ENCODE data around the gene CARMIL1. TPM values are rescaled to one million over a fixed set of nuclear protein-coding genes. Genes with fewer than 3 reads are reported as not detected.

The CARMIL1 gene
- total and polyA plus RNA-seq, 10 of the 15 experiments (the other 5 are each of a cell fraction or from before 2014, with no cell fraction given), result 6.4 to 18.1 (median 10.3) TPM

DNA sequence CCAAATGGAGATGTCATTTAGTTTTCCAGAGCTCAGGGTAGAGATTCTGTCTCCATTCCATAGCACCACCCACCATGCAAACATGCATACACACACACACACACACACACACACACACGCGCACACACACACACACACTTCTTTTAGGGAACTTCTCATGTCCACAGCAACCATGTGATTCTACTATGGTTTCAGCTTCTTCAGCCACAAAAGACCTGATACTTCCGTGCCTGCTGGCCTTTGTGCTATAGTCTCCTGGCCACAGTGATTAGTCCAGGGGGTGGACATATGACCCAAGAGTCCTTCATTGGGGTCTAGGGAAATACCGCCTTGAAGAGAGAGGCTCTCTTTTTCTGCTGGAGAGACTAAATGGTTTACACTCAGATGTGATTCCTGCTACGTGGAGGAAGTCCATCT lies 53.5 kb downstream of the CARMIL1 start (continued):
- TF ChIP-seq, protein P1, sequence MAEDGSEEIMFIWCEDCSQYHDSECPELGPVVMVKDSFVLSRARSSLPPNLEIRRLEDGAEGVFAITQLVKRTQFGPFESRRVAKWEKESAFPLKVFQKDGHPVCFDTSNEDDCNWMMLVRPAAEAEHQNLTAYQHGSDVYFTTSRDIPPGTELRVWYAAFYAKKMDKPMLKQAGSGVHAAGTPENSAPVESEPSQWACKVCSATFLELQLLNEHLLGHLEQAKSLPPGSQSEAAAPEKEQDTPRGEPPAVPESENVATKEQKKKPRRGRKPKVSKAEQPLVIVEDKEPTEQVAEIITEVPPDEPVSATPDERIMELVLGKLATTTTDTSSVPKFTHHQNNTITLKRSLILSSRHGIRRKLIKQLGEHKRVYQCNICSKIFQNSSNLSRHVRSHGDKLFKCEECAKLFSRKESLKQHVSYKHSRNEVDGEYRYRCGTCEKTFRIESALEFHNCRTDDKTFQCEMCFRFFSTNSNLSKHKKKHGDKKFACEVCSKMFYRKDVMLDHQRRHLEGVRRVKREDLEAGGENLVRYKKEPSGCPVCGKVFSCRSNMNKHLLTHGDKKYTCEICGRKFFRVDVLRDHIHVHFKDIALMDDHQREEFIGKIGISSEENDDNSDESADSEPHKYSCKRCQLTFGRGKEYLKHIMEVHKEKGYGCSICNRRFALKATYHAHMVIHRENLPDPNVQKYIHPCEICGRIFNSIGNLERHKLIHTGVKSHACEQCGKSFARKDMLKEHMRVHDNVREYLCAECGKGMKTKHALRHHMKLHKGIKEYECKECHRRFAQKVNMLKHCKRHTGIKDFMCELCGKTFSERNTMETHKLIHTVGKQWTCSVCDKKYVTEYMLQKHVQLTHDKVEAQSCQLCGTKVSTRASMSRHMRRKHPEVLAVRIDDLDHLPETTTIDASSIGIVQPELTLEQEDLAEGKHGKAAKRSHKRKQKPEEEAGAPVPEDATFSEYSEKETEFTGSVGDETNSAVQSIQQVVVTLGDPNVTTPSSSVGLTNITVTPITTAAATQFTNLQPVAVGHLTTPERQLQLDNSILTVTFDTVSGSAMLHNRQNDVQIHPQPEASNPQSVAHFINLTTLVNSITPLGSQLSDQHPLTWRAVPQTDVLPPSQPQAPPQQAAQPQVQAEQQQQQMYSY (CRISPR knock-in tag; IDR thresholded peaks at IDR 0.05), result no peak
- TF ChIP-seq, protein P2, sequence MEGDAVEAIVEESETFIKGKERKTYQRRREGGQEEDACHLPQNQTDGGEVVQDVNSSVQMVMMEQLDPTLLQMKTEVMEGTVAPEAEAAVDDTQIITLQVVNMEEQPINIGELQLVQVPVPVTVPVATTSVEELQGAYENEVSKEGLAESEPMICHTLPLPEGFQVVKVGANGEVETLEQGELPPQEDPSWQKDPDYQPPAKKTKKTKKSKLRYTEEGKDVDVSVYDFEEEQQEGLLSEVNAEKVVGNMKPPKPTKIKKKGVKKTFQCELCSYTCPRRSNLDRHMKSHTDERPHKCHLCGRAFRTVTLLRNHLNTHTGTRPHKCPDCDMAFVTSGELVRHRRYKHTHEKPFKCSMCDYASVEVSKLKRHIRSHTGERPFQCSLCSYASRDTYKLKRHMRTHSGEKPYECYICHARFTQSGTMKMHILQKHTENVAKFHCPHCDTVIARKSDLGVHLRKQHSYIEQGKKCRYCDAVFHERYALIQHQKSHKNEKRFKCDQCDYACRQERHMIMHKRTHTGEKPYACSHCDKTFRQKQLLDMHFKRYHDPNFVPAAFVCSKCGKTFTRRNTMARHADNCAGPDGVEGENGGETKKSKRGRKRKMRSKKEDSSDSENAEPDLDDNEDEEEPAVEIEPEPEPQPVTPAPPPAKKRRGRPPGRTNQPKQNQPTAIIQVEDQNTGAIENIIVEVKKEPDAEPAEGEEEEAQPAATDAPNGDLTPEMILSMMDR (IDR thresholded peaks at IDR 0.05 in 2 of 3, conservative IDR thresholded peaks at IDR 0.05 in 1 of 3; ENCODE audit: control insufficient read depth in 2 of 3, extremely low read depth in 1 of 3, insufficient read depth in 1 of 3, low read depth in 3 of 3, low read length in 3 of 3), result no peak
- TF ChIP-seq, protein P3, sequence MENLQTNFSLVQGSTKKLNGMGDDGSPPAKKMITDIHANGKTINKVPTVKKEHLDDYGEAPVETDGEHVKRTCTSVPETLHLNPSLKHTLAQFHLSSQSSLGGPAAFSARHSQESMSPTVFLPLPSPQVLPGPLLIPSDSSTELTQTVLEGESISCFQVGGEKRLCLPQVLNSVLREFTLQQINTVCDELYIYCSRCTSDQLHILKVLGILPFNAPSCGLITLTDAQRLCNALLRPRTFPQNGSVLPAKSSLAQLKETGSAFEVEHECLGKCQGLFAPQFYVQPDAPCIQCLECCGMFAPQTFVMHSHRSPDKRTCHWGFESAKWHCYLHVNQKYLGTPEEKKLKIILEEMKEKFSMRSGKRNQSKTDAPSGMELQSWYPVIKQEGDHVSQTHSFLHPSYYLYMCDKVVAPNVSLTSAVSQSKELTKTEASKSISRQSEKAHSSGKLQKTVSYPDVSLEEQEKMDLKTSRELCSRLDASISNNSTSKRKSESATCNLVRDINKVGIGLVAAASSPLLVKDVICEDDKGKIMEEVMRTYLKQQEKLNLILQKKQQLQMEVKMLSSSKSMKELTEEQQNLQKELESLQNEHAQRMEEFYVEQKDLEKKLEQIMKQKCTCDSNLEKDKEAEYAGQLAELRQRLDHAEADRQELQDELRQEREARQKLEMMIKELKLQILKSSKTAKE (IDR thresholded peaks at IDR 0.05; ENCODE audit: low read depth, poor library complexity, severe bottlenecking), result no peak
- TF ChIP-seq, protein P4, sequence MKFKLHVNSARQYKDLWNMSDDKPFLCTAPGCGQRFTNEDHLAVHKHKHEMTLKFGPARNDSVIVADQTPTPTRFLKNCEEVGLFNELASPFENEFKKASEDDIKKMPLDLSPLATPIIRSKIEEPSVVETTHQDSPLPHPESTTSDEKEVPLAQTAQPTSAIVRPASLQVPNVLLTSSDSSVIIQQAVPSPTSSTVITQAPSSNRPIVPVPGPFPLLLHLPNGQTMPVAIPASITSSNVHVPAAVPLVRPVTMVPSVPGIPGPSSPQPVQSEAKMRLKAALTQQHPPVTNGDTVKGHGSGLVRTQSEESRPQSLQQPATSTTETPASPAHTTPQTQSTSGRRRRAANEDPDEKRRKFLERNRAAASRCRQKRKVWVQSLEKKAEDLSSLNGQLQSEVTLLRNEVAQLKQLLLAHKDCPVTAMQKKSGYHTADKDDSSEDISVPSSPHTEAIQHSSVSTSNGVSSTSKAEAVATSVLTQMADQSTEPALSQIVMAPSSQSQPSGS (IDR thresholded peaks at IDR 0.05; ENCODE audit: low read length), result no peak
- TF ChIP-seq, protein P5, sequence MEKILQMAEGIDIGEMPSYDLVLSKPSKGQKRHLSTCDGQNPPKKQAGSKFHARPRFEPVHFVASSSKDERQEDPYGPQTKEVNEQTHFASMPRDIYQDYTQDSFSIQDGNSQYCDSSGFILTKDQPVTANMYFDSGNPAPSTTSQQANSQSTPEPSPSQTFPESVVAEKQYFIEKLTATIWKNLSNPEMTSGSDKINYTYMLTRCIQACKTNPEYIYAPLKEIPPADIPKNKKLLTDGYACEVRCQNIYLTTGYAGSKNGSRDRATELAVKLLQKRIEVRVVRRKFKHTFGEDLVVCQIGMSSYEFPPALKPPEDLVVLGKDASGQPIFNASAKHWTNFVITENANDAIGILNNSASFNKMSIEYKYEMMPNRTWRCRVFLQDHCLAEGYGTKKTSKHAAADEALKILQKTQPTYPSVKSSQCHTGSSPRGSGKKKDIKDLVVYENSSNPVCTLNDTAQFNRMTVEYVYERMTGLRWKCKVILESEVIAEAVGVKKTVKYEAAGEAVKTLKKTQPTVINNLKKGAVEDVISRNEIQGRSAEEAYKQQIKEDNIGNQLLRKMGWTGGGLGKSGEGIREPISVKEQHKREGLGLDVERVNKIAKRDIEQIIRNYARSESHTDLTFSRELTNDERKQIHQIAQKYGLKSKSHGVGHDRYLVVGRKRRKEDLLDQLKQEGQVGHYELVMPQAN (conservative IDR thresholded peaks at IDR 0.05), result no peak
- TF ChIP-seq, protein P6, sequence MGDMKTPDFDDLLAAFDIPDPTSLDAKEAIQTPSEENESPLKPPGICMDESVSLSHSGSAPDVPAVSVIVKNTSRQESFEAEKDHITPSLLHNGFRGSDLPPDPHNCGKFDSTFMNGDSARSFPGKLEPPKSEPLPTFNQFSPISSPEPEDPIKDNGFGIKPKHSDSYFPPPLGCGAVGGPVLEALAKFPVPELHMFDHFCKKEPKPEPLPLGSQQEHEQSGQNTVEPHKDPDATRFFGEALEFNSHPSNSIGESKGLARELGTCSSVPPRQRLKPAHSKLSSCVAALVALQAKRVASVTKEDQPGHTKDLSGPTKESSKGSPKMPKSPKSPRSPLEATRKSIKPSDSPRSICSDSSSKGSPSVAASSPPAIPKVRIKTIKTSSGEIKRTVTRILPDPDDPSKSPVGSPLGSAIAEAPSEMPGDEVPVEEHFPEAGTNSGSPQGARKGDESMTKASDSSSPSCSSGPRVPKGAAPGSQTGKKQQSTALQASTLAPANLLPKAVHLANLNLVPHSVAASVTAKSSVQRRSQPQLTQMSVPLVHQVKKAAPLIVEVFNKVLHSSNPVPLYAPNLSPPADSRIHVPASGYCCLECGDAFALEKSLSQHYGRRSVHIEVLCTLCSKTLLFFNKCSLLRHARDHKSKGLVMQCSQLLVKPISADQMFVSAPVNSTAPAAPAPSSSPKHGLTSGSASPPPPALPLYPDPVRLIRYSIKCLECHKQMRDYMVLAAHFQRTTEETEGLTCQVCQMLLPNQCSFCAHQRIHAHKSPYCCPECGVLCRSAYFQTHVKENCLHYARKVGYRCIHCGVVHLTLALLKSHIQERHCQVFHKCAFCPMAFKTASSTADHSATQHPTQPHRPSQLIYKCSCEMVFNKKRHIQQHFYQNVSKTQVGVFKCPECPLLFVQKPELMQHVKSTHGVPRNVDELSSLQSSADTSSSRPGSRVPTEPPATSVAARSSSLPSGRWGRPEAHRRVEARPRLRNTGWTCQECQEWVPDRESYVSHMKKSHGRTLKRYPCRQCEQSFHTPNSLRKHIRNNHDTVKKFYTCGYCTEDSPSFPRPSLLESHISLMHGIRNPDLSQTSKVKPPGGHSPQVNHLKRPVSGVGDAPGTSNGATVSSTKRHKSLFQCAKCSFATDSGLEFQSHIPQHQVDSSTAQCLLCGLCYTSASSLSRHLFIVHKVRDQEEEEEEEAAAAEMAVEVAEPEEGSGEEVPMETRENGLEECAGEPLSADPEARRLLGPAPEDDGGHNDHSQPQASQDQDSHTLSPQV (IDR thresholded peaks at IDR 0.05), result no peak
- TF ChIP-seq RB1 (IDR thresholded peaks at IDR 0.05; ENCODE audit: borderline replicate concordance), result no peak
- TF ChIP-seq RELA (IDR thresholded peaks at IDR 0.05; ENCODE audit: borderline replicate concordance, partially characterized antibody), result no peak
